GM12878 (cell line): ENCODE measurements around the gene KLHL24. TPM values are rescaled to one million over a fixed set of nuclear protein-coding genes. Genes with fewer than 3 reads are reported as not detected.

Experiments
- BACH1 ChIP-seq: fragments of 450-650 bp; IDR thresholded peaks from 2 replicates; pipeline ENCODE4 v1.6.1; 2017; ENCODE audit warnings: mild to moderate bottlenecking, borderline replicate concordance
- BHLHE40 ChIP-seq, 2 experiments: fragments of 450-650 bp in 1 of 2; IDR thresholded peaks; 2 replicates each; pipeline ENCODE4 v1.6.1; 2011 to 2017; ENCODE audit warnings: low read depth in 2 of 2, borderline replicate concordance in 1 of 2, improper control_type of control experiment in 1 of 2, low read length in 1 of 2, mild to moderate bottlenecking in 1 of 2
- CEBPB ChIP-seq, 2 experiments: fragments of 150-350 bp in 1 of 2; IDR thresholded peaks; 2 replicates each; pipeline ENCODE4 v1.6.1; 2012 to 2014; ENCODE audit warnings: low read depth in 2 of 2, low read length in 2 of 2, borderline replicate concordance in 1 of 2, inconsistent platforms in 1 of 2
- EP300 ChIP-seq, 2 experiments: fragments of 150-350 bp in 1 of 2; IDR thresholded peaks; 2 replicates each; pipeline ENCODE4 v1.6.1; 2011 to 2012; ENCODE audit warnings: low read depth in 2 of 2, low read length in 2 of 2, borderline replicate concordance in 1 of 2, improper control_type of control experiment in 1 of 2, inconsistent platforms in 1 of 2; ENCODE audit not compliant: control insufficient read depth in 1 of 2
- ETV6 ChIP-seq, 2 experiments: fragments of 450-650 bp in 1 of 2; IDR thresholded peaks in 1 of 2; conservative IDR thresholded peaks in 1 of 2; 2 replicates each; pipeline ENCODE4 v1.6.1; 2014; ENCODE audit warnings: antibody characterized with exemption in 1 of 2, borderline replicate concordance in 1 of 2, low read depth in 1 of 2, mild to moderate bottlenecking in 1 of 2, moderate library complexity in 1 of 2
- MTA3 ChIP-seq: IDR thresholded peaks from 2 replicates; pipeline ENCODE4 v1.6.1; 2012; ENCODE audit warnings: low read length, inconsistent platforms, borderline replicate concordance
- NFYA ChIP-seq: IDR thresholded peaks from 2 replicates; pipeline ENCODE4 v1.6.1; 2011; ENCODE audit warnings: low read depth, mild to moderate bottlenecking, low read length, improper control_type of control experiment, borderline replicate concordance
- NFYB ChIP-seq: IDR thresholded peaks from 2 replicates; pipeline ENCODE4 v1.6.1; 2011; ENCODE audit warnings: low read depth, mild to moderate bottlenecking, low read length, improper control_type of control experiment, moderate library complexity; ENCODE audit not compliant: insufficient read depth
- NKRF ChIP-seq: fragments of 450-650 bp; conservative IDR thresholded peaks from 2 replicates; pipeline ENCODE4 v1.6.1; 2017; ENCODE audit warnings: mild to moderate bottlenecking, moderate library complexity
- NR2F1 ChIP-seq: fragments of 450-650 bp; conservative IDR thresholded peaks from 2 replicates; pipeline ENCODE4 v1.6.1; 2017; ENCODE audit warnings: mild to moderate bottlenecking
- PKNOX1 ChIP-seq: fragments of 450-650 bp; IDR thresholded peaks from 2 replicates; pipeline ENCODE4 v1.6.1; 2016; ENCODE audit warnings: mild to moderate bottlenecking
- RAD51 ChIP-seq: fragments of 450-650 bp; IDR thresholded peaks from 2 replicates; pipeline ENCODE4 v1.6.1; 2016; ENCODE audit warnings: moderate library complexity, mild to moderate bottlenecking, inconsistent platforms
- RB1 ChIP-seq: fragments of 450-650 bp; formaldehyde crosslinking; IDR thresholded peaks from 2 replicates; pipeline ENCODE4 v1.6.1; 2017; ENCODE audit warnings: mild to moderate bottlenecking, borderline replicate concordance
- REST ChIP-seq: IDR thresholded peaks from 2 replicates; pipeline ENCODE4 v1.6.1; 2012; ENCODE audit warnings: mild to moderate bottlenecking, low read depth, low read length
- SIX5 ChIP-seq: IDR thresholded peaks from 2 replicates; pipeline ENCODE4 v1.6.1; 2011; ENCODE audit warnings: mild to moderate bottlenecking, low read depth, low read length, moderate library complexity; ENCODE audit not compliant: severe bottlenecking
- ZNF217 ChIP-seq: fragments of 450-650 bp; IDR thresholded peaks from 2 replicates; pipeline ENCODE4 v1.6.1; 2017; ENCODE audit warnings: antibody characterized with exemption, mild to moderate bottlenecking
- ZNF592 ChIP-seq: fragments of 450-650 bp; IDR thresholded peaks from 2 replicates; pipeline ENCODE4 v1.6.1; 2017; ENCODE audit warnings: mild to moderate bottlenecking, moderate library complexity
- polyA plus RNA-seq, 11 experiments: library from polyadenylated mRNA; depleted of rRNA in 4 of 11; unstranded in 6 of 11; stranded (reverse) in 5 of 11; fragments of >200 nt; fragmentation: Nextera tagmentation in 4 of 11; fragmentation: Illumina TruSeq in 1 of 11; extraction: Ambion mirVana in 4 of 11; extraction: Trizol in 1 of 11; gene quantifications; 1 replicate in 1 of 11; 2 replicates in 10 of 11; pipeline versions ENCODE4 v1.2.1 to v1.2.3, GENCODE V29; 2011 to 2016; ENCODE audit warnings: inconsistent platforms in 2 of 11, missing spikeins in 2 of 11, low read depth in 1 of 11
- total RNA-seq, 4 experiments: library from RNA; depleted of rRNA in 3 of 4; stranded (reverse); fragments of >200 nt in 3 of 4; fragmentation: Illumina TruSeq in 1 of 4; extraction: Trizol in 1 of 4; gene quantifications; 2 replicates each; pipeline versions ENCODE4 v1.2.1 to v1.2.3, GENCODE V29; 2013 to 2021

The KLHL24 gene
- total and polyA plus RNA-seq, 10 of the 15 experiments (the other 5 are each of a cell fraction or from before 2014, with no cell fraction given) = 0.91 to 24.3 (median 5.3) TPM

- TF ChIP-seq BHLHE40 (IDR thresholded peaks at IDR 0.05; ENCODE audit: borderline replicate concordance in 1 of 2, low read depth in 2 of 2, low read length in 1 of 2) (peak; percentile 34 to 40; a peak in 2 of 4 replicates), ZNF217 (no peak), NFYA (no peak), NFYB (peak; percentile 64), NKRF (peak; percentile 96), REST (no peak), PKNOX1 (peak; percentile 35; the same call in 1 of the 2 replicates), BACH1 (peak; percentile 14), SIX5 (peak; percentile 86), ETV6 (conservative IDR thresholded peaks at IDR 0.05 in 1 of 2, IDR thresholded peaks at IDR 0.05 in 1 of 2; ENCODE audit: borderline replicate concordance in 1 of 2, low read depth in 1 of 2) (no peak), NR2F1 (peak; percentile 71), EP300 (IDR thresholded peaks at IDR 0.05; ENCODE audit: borderline replicate concordance in 1 of 2, control insufficient read depth in 1 of 2, low read depth in 2 of 2, low read length in 2 of 2) (no peak), MTA3 (no peak), RB1 (peak; percentile 34; the same call in 1 of the 2 replicates), ZNF592 (no peak), CEBPB (IDR thresholded peaks at IDR 0.05; ENCODE audit: borderline replicate concordance in 1 of 2, low read depth in 2 of 2, low read length in 2 of 2) (no peak), RAD51 (peak; percentile 84)
These were observed at the start of gene KLHL24 (continued) for GRCh38 chr3:183635431-183636220.
